GM12875 (cell line): ENCODE results near the gene PKD1.
"Not testable (repeated sequence)": the region's sequence is repeated elsewhere in the genome, so short reads cannot be mapped to it uniquely, and the experiment has no call there.

Experiments used
- H3K4me3 ChIP-seq: one replicate; pipeline ENCODE4 v1.5.1; 2011; ENCODE audit warnings: low read depth, low read length, control low read depth
- CTCF ChIP-seq: IDR thresholded peaks from 2 replicates; pipeline ENCODE4 v1.5.1; 2011; ENCODE audit warnings: low read depth, mild to moderate bottlenecking, control low read depth, inconsistent platforms, low read length, moderate library complexity, borderline replicate concordance; ENCODE audit not compliant: insufficient read depth

The PKD1 gene

GRCh38 chr16:2109271-2109580 is 26.5 kb downstream of the PKD1 start:
- not testable (repeated sequence) for H3K4me3 ChIP-seq

GRCh38 chr16:2108446-2109270 is 27.0 kb downstream of the PKD1 start:
- H3K4me3 ChIP-seq: not testable (repeated sequence)

GRCh38 chr16:2107791-2108125 is 27.9 kb downstream of the PKD1 start:
- not testable (repeated sequence) for H3K4me3 ChIP-seq

GRCh38 chr16:2107121-2107790 is 28.4 kb downstream of the PKD1 start:
- not testable (repeated sequence) for H3K4me3 ChIP-seq

- not testable (repeated sequence) for H3K4me3 ChIP-seq
Observed at GRCh38 chr16:2106211-2106610, 29.5 kb downstream of the PKD1 start.

GRCh38 chr16:2105769-2106168 is 29.9 kb downstream of the PKD1 start:
- not testable (repeated sequence) for H3K4me3 ChIP-seq

- not testable (repeated sequence) for H3K4me3 ChIP-seq
Observed at GRCh38 chr16:2105291-2105690, 30.4 kb downstream of the PKD1 start.

GRCh38 chr16:2104464-2104863 is 31.2 kb downstream of the PKD1 start:
- H3K4me3 ChIP-seq: not testable (repeated sequence)

GRCh38 chr16:2102471-2102870 is 33.2 kb downstream of the PKD1 start:
- no peak overlapping the region for H3K4me3 ChIP-seq
- no peak for TF ChIP-seq CTCF

GRCh38 chr16:2101581-2101980 is 34.1 kb downstream of the PKD1 start:
- not testable (repeated sequence) for H3K4me3 ChIP-seq

- H3K4me3 ChIP-seq: not testable (repeated sequence)
Observed at GRCh38 chr16:2097689-2098088, 38.0 kb downstream of the PKD1 start.

GRCh38 chr16:2096853-2097595 is 38.7 kb downstream of the PKD1 start:
- no peak for TF ChIP-seq CTCF
- H3K4me3 ChIP-seq: no peak overlapping the region
